Omental fat pad (tissue), 4 donors: Measurements from ENCODE around the gene RIPOR3. TPM values are rescaled to one million over a fixed set of nuclear protein-coding genes. Genes with fewer than 3 reads are reported as not detected.

Experiments
- ATAC-seq: fragments of 150-250 bp; one replicate; pipeline ENCODE4 v1.9.1; 2016; ENCODE audit warnings: mild to moderate bottlenecking, moderate library complexity; ENCODE audit not compliant: low FRiP score
- DNase-seq: peaks from one replicate; pipeline ENCODE4 v3.0.0-alpha.2; 2019; ENCODE audit warnings: low spot score
- total RNA-seq, 4 donors: library from RNA; depleted of rRNA; stranded (reverse); fragments of >200 nt; gene quantifications; one replicate each; pipeline ENCODE4 v1.1.0, GENCODE V29; 2016
- TF ChIP-seq, protein P1 (sequence below), 3 donors: fragments of 450-650 bp; IDR thresholded peaks; one replicate each; pipeline ENCODE4 v1.5.1; 2016 to 2017; ENCODE audit warnings: antibody characterized with exemption in 3 of 3, mild to moderate bottlenecking in 3 of 3, moderate library complexity in 2 of 3

The RIPOR3 gene
- total RNA-seq, 4 donors from 2014 or later, result 7.8 to 81.8 (median 16.6) TPM

DNA sequence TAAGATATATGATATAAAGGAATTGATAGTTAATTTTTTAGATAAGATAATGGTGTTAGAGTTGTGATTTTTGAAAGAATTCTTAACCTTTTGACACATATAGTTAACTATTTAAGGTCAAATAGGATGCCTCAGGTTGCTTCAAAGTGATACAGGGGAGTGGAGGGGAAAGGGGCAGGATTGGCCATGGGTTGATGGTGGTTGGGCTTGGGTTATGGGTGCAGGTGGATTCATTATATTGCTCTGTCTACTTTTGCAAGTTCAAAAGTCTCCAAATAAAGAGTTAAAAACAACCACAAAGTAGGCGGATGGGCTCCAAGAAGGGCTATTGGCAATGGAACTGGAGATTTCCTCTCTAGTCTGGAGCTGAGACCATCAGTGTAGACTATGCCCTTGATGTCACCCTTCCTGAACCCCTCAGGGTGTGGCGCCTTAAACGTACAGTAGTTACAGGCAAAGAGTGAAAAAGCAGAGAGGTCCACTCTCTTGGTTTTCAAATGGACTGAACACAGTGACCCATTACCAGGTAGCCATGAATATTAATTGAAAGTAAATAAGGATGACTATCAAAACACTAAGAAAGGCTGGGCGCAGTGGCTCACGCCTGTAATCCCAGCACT, 100.0 kb downstream of the RIPOR3 start:
- TF ChIP-seq, protein P1, sequence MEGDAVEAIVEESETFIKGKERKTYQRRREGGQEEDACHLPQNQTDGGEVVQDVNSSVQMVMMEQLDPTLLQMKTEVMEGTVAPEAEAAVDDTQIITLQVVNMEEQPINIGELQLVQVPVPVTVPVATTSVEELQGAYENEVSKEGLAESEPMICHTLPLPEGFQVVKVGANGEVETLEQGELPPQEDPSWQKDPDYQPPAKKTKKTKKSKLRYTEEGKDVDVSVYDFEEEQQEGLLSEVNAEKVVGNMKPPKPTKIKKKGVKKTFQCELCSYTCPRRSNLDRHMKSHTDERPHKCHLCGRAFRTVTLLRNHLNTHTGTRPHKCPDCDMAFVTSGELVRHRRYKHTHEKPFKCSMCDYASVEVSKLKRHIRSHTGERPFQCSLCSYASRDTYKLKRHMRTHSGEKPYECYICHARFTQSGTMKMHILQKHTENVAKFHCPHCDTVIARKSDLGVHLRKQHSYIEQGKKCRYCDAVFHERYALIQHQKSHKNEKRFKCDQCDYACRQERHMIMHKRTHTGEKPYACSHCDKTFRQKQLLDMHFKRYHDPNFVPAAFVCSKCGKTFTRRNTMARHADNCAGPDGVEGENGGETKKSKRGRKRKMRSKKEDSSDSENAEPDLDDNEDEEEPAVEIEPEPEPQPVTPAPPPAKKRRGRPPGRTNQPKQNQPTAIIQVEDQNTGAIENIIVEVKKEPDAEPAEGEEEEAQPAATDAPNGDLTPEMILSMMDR (IDR thresholded peaks at IDR 0.05), result no peak
- DNase-seq, result no peak
- ATAC-seq, result no peak

DNA sequence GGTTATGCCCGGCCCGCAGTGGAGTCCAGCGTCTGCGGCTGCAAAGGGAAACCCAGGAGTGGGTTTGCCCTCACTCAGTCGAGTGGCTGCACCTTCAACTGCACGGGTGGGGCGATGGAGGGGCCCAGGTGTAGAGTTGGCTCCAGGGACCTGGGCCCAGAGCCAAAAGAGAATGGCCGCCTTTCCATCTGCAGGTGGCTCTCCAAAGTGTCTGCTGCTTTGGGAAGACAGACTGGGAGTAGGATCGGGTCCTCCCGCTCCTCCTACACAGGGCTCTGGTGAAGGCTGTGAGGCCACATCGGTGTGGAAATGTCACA, 101.0 kb downstream of the RIPOR3 start:
- TF ChIP-seq, protein P1 (IDR thresholded peaks at IDR 0.05), result no peak
- DNase-seq (no peak), ATAC-seq (no peak)

DNA sequence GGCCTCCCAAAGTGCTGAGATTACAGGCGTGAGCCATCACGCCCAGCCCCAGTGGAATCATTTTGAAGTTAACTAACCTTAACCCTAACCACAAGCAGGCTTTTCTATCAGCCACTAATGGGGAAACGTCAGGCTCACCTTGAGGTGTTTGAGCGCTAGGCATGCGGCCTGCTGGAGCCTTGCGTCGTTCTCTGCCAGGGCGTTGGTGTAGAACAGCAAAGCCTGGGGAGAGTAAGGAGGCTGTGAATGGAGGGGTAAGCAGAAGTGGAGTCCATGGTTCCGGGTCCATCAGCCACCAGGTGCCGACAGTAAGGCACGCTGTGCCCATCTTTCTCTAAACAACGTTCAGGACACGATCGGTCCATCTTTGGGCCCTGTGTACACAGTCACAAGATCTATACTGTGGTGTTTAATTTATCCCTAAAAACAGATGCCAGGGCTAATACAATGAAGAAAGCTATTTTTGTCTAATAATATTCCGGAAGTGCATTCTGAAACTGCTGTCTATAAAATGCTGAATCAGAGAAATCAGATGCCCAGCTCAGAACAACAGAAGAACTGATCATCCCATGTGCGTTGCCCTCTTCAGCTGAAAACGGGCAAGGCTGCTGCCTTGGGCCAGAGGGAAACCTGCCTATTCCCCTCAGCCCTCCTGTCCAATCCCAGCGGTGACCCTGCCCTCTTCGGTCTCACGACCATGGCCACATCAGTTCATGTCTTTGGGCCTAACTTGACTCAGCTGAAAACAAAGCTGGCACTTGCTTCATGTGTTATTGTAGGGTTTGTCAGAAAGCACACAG, 101.6 kb downstream of the RIPOR3 start:
- DNase-seq (no peak), ATAC-seq (no peak)
- TF ChIP-seq, protein P1 (IDR thresholded peaks at IDR 0.05), result no peak

DNA sequence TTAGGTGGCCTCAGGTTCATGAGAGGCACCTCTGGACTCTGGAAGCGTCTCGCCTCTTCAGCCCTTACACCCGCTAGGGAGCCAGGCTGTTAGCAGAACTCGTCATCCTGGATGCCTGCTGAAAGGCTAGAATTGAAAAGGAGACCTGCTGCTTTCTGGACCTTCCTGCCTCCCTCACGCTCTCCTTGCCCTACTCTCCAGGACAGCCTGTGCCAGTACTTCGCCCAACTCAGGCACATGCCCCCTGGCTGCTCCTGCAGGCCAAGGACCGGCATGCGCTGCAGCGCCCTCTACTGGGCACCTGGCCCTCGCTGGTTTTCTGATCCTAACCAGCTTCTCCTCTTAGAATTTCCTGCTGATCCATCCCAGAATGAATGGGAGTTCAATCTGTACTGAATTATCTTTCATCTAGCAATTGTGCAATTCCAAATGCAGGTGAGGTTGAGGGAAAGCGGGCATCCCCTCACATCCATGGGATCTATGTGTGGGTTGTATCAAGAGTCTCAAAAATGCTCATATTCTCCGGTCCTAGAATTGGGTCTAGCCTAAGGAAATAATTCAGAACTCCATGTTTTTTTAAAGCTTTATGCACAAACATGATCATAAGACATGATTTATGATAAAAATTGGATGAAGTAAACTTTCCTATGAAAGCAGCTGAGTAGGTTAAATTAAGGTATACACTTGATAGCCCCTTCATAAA, 103.2 kb downstream of the RIPOR3 start:
- DNase-seq (peak; percentile 63), ATAC-seq (peak; percentile 35)
- TF ChIP-seq, protein P1 (IDR thresholded peaks at IDR 0.05), result peak in 1 of 3 donors; percentile 42

DNA sequence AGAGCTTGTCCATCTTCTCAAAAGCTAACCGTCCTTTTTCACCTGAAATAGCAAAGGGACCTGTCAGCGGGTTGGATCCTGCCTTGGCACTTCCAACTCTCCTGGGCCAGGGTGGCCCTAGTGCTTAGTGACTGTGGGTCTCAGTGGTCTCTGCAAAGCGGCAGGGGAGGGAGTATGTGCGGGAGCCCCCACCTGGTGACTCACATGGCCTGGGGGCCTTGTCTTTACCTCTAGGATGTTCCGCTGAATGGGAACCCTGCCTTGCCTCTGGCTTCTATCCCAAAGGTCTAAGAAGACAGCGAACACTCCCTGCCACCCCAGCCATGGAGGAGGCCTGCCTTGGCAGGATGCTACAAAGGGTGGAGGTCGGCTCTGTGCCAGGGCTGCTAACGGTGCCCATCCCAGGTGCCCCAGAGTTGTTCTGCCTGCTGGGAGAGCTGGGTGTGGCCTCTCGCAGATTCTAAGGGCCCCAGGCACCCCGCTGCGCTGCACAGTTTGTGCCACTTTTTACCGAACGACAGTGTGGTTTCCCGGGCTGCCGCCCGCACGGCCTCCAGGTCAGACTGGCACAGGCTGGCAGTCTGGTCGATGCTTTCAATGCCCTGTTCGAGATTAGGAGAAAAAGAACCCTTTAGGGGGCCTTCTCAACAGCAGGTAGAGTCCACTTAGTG, 103.9 kb downstream of the RIPOR3 start:
- TF ChIP-seq, protein P1 (IDR thresholded peaks at IDR 0.05), result no peak
- DNase-seq (no peak), ATAC-seq (no peak)

DNA sequence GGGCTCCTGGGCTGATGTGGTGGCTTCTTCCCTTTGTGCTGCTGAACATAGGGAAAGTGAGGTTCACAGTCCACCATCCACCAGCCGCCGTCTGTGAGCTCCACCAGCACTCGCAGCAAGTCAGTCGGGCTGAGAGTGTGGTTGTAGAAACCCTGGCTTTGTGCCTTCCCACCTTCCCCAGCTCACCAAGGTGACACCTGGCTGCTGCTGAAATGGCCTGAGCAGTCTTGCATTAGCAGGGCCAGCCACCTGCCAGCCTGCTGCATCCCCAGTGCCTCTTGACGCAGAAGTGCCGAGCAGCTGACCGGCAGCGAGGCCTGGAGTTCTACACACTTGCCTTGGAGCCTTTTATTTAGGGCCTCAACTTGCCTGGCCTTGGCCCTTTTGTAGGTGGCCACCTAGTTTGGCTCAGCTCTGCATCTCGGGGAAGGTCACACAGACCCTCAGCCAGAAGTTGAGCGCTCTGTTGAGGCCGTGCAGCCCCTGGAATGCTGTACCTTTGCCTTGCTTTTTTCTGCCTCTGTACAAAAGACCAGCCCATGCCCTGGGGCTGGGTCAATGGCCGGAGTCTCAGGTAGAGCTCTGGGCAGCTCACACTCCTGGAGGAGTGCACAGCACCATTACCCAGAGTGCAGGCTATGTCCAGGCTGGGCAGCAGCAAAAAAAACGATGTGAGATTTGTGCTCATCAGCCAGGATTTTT, 104.7 kb downstream of the RIPOR3 start:
- no peak for DNase-seq
- TF ChIP-seq, protein P1 (IDR thresholded peaks at IDR 0.05), result no peak
- no peak for ATAC-seq
